WTC11 (cell line): Measurements from ENCODE around the gene PHPT1.

Experiments used
- AFF4 ChIP-seq: sonication (generic); formaldehyde crosslinking; IDR thresholded peaks from 2 replicates; pipeline ENCODE4 v1.8.1; 2023; ENCODE audit warnings: mild to moderate bottlenecking, missing genetic modification reagents, borderline replicate concordance
- CTCF ChIP-seq: fragments of 200-600 bp; IDR thresholded peaks from 2 replicates; pipeline ENCODE4 v1.8.0; 2022; ENCODE audit warnings: antibody characterized with exemption
- IRF1 ChIP-seq: sonication (generic); formaldehyde crosslinking; IDR thresholded peaks from 2 replicates; pipeline ENCODE4 v1.8.0; 2023; ENCODE audit warnings: missing genetic modification reagents
- MAX ChIP-seq: sonication (generic); formaldehyde crosslinking; IDR thresholded peaks from 2 replicates; pipeline ENCODE4 v1.8.0; 2022; ENCODE audit warnings: mild to moderate bottlenecking, missing genetic modification reagents
- RELA ChIP-seq: sonication (generic); formaldehyde crosslinking; IDR thresholded peaks from 2 replicates; pipeline ENCODE4 v1.8.1; 2022; ENCODE audit warnings: missing genetic modification reagents, mild to moderate bottlenecking, borderline replicate concordance
- USF1 ChIP-seq: sonication (generic); formaldehyde crosslinking; IDR thresholded peaks from 2 replicates; pipeline ENCODE4 v1.8.0; 2022; ENCODE audit warnings: mild to moderate bottlenecking, missing genetic modification reagents
- ZNF396 ChIP-seq: fragments of 250-450 bp; sonication (Bioruptor Pico); IDR thresholded peaks from 2 replicates; pipeline ENCODE4 v1.8.0; 2021; ENCODE audit warnings: mild to moderate bottlenecking, moderate library complexity, borderline replicate concordance
- ZNF416 ChIP-seq: fragments of 250-450 bp; sonication (Bioruptor Pico); IDR thresholded peaks from 2 replicates; pipeline ENCODE4 v1.9.0; 2021; ENCODE audit warnings: mild to moderate bottlenecking, inconsistent platforms
- ZSCAN18 ChIP-seq: fragments of 250-450 bp; sonication (Bioruptor Pico); IDR thresholded peaks from 2 replicates; pipeline ENCODE4 v2.1.2; 2022; ENCODE audit warnings: mild to moderate bottlenecking, moderate library complexity

- TF ChIP-seq CTCF (no peak), AFF4 (no peak), ZSCAN18 (CRISPR knock-in tag) (no peak), RELA (CRISPR knock-in tag) (no peak), MAX (CRISPR knock-in tag) (peak; percentile 80), IRF1 (CRISPR knock-in tag) (no peak), ZNF396 (CRISPR knock-in tag) (no peak), ZNF416 (CRISPR knock-in tag) (no peak), USF1 (CRISPR knock-in tag) (no peak)
These were observed 49.2 kb upstream of the PHPT1 start for GRCh38 chr9:136799854-136800657.
